HEK293 (cell line): ENCODE measurements around the gene TRAPPC3L.

Source experiments
- ZNF132 ChIP-seq: fragments of 450-650 bp; formaldehyde crosslinking; IDR thresholded peaks from 2 replicates; pipeline ENCODE4 v1.5.1; 2017; ENCODE audit warnings: missing biosample characterization, missing genetic modification characterization, borderline replicate concordance
- TF ChIP-seq, protein P1 (sequence below): fragments of 450-650 bp; formaldehyde crosslinking; IDR thresholded peaks from 2 replicates; pipeline ENCODE4 v1.5.1; 2016; ENCODE audit warnings: missing biosample characterization, missing genetic modification characterization
- TF ChIP-seq, protein P2 (sequence below): fragments of 450-650 bp; formaldehyde crosslinking; optimal IDR thresholded peaks from 2 replicates; pipeline ENCODE3; 2016; ENCODE audit warnings: missing biosample characterization, mild to moderate bottlenecking, missing genetic modification characterization
- TF ChIP-seq, protein P3 (sequence below): fragments of 450-650 bp; formaldehyde crosslinking; IDR thresholded peaks from 2 replicates; pipeline ENCODE4 v1.5.1; 2016; ENCODE audit warnings: missing biosample characterization, missing genetic modification characterization, low read depth

DNA sequence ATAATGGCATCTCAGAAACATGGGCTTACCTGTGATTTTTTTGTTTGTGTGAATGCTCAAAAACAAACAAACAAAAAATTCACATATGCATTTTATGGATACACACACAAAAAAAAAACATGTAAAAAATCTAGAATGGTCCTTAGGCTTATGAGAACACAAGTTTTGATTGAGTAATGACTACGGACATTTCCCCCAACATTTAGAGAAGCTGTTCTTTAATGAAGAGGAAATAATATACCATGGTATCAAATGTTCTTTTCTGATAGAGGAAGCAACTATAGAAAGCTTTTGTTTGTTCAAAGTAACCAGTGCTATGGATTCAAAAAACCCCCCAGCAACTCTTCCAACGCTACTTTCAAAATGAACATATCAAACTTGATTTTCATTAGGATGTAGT lies 93.0 kb downstream of the TRAPPC3L start:
- TF ChIP-seq, protein P1, sequence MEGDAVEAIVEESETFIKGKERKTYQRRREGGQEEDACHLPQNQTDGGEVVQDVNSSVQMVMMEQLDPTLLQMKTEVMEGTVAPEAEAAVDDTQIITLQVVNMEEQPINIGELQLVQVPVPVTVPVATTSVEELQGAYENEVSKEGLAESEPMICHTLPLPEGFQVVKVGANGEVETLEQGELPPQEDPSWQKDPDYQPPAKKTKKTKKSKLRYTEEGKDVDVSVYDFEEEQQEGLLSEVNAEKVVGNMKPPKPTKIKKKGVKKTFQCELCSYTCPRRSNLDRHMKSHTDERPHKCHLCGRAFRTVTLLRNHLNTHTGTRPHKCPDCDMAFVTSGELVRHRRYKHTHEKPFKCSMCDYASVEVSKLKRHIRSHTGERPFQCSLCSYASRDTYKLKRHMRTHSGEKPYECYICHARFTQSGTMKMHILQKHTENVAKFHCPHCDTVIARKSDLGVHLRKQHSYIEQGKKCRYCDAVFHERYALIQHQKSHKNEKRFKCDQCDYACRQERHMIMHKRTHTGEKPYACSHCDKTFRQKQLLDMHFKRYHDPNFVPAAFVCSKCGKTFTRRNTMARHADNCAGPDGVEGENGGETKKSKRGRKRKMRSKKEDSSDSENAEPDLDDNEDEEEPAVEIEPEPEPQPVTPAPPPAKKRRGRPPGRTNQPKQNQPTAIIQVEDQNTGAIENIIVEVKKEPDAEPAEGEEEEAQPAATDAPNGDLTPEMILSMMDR = no peak
- TF ChIP-seq, protein P2, sequence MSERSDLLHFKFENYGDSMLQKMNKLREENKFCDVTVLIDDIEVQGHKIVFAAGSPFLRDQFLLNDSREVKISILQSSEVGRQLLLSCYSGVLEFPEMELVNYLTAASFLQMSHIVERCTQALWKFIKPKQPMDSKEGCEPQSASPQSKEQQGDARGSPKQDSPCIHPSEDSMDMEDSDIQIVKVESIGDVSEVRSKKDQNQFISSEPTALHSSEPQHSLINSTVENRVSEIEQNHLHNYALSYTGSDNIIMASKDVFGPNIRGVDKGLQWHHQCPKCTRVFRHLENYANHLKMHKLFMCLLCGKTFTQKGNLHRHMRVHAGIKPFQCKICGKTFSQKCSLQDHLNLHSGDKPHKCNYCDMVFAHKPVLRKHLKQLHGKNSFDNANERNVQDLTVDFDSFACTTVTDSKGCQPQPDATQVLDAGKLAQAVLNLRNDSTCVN (tag by site-specific recombination) = no peak
- TF ChIP-seq, protein P3, sequence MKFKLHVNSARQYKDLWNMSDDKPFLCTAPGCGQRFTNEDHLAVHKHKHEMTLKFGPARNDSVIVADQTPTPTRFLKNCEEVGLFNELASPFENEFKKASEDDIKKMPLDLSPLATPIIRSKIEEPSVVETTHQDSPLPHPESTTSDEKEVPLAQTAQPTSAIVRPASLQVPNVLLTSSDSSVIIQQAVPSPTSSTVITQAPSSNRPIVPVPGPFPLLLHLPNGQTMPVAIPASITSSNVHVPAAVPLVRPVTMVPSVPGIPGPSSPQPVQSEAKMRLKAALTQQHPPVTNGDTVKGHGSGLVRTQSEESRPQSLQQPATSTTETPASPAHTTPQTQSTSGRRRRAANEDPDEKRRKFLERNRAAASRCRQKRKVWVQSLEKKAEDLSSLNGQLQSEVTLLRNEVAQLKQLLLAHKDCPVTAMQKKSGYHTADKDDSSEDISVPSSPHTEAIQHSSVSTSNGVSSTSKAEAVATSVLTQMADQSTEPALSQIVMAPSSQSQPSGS (tag by site-specific recombination) = no peak
- no peak for TF ChIP-seq ZNF132
